GM12874 (cell line): ENCODE data around the gene NIPAL4.

Source experiments
- TF ChIP-seq, protein P1 (sequence below): IDR thresholded peaks from 2 replicates; pipeline ENCODE4 v1.5.1; 2011; ENCODE audit warnings: low read depth, mild to moderate bottlenecking, control low read depth, low read length, moderate library complexity; ENCODE audit not compliant: insufficient read depth

The NIPAL4 gene

DNA sequence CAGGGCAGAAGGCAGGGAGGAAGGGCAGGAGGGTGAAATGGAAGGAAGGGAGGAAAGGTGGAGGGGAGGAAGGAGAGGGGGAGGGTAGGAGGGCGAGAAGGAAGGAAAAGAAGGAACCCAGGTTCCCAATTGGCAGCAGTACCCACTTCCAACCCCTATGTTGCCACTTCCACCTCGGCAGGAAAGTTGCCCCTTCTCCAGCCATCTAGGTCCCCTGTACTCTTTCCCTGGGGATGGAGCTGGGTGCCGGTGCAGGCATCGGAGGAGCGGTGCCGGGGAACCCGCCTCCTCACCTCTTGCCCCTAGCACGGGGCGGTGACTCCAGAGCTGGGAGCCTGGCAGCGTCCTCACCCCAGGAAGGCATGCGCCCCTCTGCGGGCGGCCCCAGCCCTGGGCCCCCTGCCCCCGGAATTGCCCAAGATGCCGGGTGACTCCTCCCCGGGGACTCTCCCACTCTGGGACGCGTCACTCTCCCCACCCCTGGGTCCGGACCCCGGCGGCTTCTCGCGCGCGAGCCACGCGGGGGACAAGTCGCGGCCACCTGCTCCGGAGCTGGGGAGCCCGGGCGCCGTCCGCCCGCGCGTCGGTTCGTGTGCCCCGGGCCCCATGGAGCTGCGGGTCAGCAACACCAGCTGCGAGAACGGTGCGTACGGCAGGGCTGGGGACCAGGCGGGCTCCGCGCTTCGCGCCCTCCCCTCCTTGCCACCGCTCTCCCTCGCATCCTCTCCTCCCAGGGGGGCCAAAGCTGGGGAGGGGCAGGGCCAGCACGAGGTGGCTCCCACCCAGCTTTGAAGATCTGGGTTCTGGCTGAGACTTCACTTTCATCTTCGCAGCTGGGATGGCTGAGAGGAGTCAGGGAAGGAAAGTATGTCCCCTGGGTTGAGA, at the start of gene NIPAL4:
NIPAL4 (plus strand) TSS at position 499 of the 885 bp plus-strand sequence; CDS start at position 607, 108 bp downstream.
- TF ChIP-seq, protein P1, sequence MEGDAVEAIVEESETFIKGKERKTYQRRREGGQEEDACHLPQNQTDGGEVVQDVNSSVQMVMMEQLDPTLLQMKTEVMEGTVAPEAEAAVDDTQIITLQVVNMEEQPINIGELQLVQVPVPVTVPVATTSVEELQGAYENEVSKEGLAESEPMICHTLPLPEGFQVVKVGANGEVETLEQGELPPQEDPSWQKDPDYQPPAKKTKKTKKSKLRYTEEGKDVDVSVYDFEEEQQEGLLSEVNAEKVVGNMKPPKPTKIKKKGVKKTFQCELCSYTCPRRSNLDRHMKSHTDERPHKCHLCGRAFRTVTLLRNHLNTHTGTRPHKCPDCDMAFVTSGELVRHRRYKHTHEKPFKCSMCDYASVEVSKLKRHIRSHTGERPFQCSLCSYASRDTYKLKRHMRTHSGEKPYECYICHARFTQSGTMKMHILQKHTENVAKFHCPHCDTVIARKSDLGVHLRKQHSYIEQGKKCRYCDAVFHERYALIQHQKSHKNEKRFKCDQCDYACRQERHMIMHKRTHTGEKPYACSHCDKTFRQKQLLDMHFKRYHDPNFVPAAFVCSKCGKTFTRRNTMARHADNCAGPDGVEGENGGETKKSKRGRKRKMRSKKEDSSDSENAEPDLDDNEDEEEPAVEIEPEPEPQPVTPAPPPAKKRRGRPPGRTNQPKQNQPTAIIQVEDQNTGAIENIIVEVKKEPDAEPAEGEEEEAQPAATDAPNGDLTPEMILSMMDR, result no peak

DNA sequence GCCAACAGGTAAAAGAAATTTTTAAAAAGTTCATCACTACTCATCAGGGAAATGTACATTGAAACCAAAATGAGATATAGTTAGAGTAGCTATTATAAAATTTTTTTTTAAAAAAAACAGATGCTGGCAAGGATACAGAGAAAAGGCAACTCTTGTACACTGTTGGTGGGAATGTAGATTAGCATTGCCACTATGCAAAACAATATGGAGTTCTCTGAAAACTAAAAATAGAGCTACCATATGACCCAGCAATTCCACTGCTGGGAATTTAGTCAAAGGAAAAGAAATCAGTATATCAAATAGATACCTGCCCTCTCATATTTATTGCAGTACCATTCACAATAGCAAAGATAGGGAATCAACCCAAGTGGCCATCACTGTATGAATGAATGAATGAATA, 44.2 kb upstream of the NIPAL4 start:
- TF ChIP-seq, protein P1, result no peak

DNA sequence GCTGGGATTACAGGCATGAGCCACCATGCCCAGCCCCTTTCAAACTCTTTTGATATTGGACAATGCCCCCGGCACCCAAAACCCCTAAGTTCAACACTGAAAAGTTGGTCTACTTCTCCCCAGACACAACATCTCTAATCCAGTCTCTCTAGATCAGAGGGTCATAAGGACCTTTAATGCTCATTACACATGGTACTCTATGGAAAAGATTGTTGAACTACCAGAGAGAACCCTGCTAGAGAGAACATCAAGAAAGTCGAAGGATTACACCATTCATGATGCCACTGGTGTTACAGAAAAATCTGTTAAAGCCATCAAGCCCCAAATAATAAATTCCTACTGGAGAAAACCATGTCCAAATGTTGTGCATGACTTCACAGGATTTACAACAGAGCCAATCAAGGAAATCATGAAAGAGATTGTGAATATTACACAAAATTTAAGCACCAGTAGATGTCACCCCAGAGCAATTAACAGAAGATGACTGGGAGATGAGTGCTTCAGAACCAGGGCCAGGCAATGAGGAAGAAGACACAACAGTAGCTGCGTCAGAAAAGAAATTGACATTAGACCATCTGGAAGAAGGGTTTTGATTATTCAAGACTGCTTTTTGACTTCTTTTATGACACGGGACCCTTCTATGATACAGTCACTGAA, 28.3 kb upstream of the NIPAL4 start:
- TF ChIP-seq, protein P1, result 0 out of 2 replicates have a peak, but pooled peaks have one; percentile 14

DNA sequence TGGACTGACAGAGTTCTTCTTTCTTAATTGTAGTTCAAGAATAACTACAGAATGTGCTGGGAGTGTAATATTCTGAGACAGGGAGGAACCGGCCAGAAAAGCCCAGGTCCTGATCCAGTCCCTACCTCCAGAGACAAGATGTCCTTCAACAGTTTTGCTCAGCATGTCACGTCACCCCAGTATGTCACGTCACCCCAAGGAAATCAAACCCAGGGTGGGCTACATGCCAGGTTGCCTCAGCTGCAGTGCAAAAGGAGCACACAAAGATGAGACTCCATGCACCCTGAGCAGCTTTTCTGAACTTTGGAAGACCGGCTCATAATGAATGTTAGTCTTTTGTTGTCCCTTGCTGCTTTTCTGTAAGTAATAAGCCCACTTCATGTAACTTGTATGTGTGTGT, 25.9 kb upstream of the NIPAL4 start:
- TF ChIP-seq, protein P1, result no peak

DNA sequence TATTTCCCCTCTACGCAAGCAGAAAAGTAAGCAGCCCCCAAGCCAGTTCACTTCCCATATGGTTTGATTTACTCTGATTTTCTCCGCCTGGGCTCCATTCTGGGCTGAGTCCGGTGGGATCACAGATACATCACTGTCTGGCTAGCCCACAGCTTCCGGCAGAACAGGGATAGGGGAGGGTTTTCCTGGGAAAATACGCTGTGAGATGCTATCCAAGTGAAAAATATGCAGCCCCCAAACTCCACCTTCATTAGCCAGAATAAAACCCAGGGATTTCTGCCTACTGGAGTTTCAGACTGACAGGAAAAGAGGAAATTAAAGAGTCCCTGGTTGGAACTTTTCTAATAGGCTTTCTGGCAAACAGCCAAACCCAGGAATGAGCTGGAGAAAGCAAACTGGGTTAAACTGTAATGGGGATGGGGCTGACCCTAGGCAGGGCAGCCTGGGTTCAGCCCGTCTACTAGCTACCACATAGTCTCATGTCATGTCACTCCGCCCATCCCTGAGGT, 16.9 kb upstream of the NIPAL4 start:
- TF ChIP-seq, protein P1, result no peak

DNA sequence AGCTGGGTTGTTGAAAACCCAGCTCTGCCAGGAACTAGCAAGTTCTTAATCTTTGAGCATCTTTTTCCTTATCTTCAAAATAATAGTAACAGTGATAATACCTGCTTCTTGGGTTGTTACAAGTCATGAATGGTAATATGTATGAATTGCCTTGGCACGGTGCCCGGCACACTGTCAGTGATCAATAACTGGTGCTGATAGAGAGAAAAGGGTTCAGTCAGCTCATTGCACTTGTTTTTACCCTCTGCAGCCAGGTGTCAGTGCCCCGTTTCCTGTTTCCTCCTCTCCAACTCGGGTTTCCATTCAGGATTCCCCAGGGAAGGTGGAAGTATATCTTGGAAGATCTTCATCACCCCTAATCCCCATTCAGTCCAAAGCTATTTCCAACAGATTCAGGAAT, 15.8 kb upstream of the NIPAL4 start:
- TF ChIP-seq, protein P1, result no peak

DNA sequence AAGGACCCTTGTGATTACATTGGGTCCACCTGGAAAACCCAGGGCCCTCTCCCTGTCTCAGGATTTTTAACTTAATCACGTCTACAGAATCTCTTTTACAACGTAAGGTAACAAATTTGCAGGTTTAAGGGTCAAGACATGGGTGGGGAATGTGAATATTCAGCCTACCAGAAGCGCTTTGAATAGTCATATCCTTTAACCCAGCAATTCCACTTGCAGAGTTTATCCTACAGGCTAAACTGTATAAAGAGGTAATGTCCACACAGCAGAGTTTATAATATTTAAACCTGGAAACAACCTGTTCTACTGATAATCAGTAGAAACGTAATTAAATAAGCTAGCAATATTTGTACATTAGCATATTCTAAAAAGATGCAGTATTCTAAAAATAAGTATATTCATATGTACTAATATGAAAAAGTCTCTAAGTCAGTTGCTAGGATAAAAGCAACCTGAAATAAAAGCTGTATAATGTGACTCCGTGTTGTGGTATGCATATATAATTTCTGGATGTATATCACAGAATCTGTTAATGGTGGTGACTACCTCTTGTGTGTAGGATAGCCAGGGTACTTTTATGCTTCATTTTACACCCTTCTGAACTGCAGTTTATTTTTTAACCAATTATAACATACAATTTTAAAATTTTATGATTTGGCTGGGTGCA, 14.1 kb upstream of the NIPAL4 start:
- TF ChIP-seq, protein P1, result no peak
